Measurements from ENCODE around the gene PLCH2. TPM values are rescaled to one million over a fixed set of nuclear protein-coding genes. Genes with fewer than 3 reads are reported as not detected.

Gene PLCH2
- total RNA-seq, 2 experiments from 2014 or later: 2.9 to 6.0 TPM

GRCh38 chr1:2433196-2433595 lies 42.9 kb upstream of the PLCH2 start:
- H3K4me3 Mint-ChIP-seq: no peak overlapping the region
- POLR2A ChIA-PET: no interaction called here
- no peak for DNase-seq

GRCh38 chr1:2433936-2434655 lies 42.0 kb upstream of the PLCH2 start:
- DNase-seq (no peak), ATAC-seq (no peak)
- Mint-ChIP-seq H3K27me3 (no peaks in the 10 kb centered on the region), H3K4me3 (no peak overlapping the region), H3K36me3 (ENCODE audit: low read depth) (no peaks in the 10 kb centered on the region), H3K4me1 (ENCODE audit: low read depth) (no peaks in the 10 kb centered on the region), H3K27ac (no peak overlapping the region), H3K9me3 (peaks cover 2% of the 10 kb centered on the region)
- ChIA-PET POLR2A (interaction anchor here (0.7 to 0.8 kb wide), 2 partner anchors 11 to 18 kb away, joined by 3 read pairs; no protein-coding TSS in a partner anchor), CTCF (no interaction called here)
- no peak for TF ChIP-seq CTCF (IDR thresholded peaks at IDR 0.05)
- intact Hi-C loops (cut with micrococcal nuclease): no loop called here

More at GRCh38 chr1:2433196-2433595, 42.9 kb upstream of the PLCH2 start:
- Mint-ChIP-seq H3K27me3 (no peaks in the 10 kb centered on the region), H3K36me3 (ENCODE audit: low read depth) (no peaks in the 10 kb centered on the region), H3K9me3 (peaks cover 2% of the 10 kb centered on the region), H3K4me1 (ENCODE audit: low read depth) (no peaks in the 10 kb centered on the region), H3K27ac (no peak overlapping the region)
- intact Hi-C loops (cut with micrococcal nuclease): no loop called here
- no peak for TF ChIP-seq CTCF (IDR thresholded peaks at IDR 0.05)
- CTCF ChIA-PET: no interaction called here
- ATAC-seq: no peak

GRCh38 chr1:2435091-2435490 lies 41.0 kb upstream of the PLCH2 start:
- no peak for DNase-seq
- TF ChIP-seq CTCF (IDR thresholded peaks at IDR 0.05): no peak
- ATAC-seq: no peak
- ChIA-PET POLR2A (interaction anchor here (0.7 kb wide), 1 partner anchor 12 kb away, joined by 3 read pairs; no protein-coding TSS in a partner anchor), CTCF (no interaction called here)
- no peaks in the 10 kb centered on the region for H3K27me3 Mint-ChIP-seq
- H3K36me3 Mint-ChIP-seq (ENCODE audit: low read depth): no peaks in the 10 kb centered on the region
- no peaks in the 10 kb centered on the region for H3K4me1 Mint-ChIP-seq (ENCODE audit: low read depth)
- H3K9me3 Mint-ChIP-seq: peaks cover 1% of the 10 kb centered on the region
- intact Hi-C loops (cut with micrococcal nuclease): no loop called here
- no peak overlapping the region for H3K27ac Mint-ChIP-seq
- no peak overlapping the region for H3K4me3 Mint-ChIP-seq

- no peaks in the 10 kb centered on the region for H3K9me3 Mint-ChIP-seq
- H3K27ac Mint-ChIP-seq: no peak overlapping the region
- no peak for TF ChIP-seq CTCF (IDR thresholded peaks at IDR 0.05)
- no peaks in the 10 kb centered on the region for H3K4me1 Mint-ChIP-seq (ENCODE audit: low read depth)
- H3K36me3 Mint-ChIP-seq (ENCODE audit: low read depth): no peaks in the 10 kb centered on the region
- no peak overlapping the region for H3K4me3 Mint-ChIP-seq
- H3K27me3 Mint-ChIP-seq: no peaks in the 10 kb centered on the region
- ATAC-seq: no peak
- intact Hi-C loops (cut with micrococcal nuclease): no loop called here
- ChIA-PET CTCF (no interaction called here), POLR2A (no interaction called here)
- no peak for DNase-seq
These were observed 40.2 kb upstream of the PLCH2 start for GRCh38 chr1:2435746-2436355.

GRCh38 chr1:2436876-2437275 lies 39.2 kb upstream of the PLCH2 start:
- TF ChIP-seq CTCF (IDR thresholded peaks at IDR 0.05): no peak
- CTCF ChIA-PET: no interaction called here

More at GRCh38 chr1:2436876-2437275, 39.2 kb upstream of the PLCH2 start:
- intact Hi-C loops (cut with micrococcal nuclease): no loop called here
- no peaks in the 10 kb centered on the region for H3K27me3 Mint-ChIP-seq
- no peak overlapping the region for H3K4me3 Mint-ChIP-seq
- ATAC-seq (no peak), DNase-seq (no peak)
- no peaks in the 10 kb centered on the region for H3K36me3 Mint-ChIP-seq (ENCODE audit: low read depth)
- H3K27ac Mint-ChIP-seq: no peak overlapping the region
- H3K4me1 Mint-ChIP-seq (ENCODE audit: low read depth): no peaks in the 10 kb centered on the region
- POLR2A ChIA-PET: no interaction called here
- H3K9me3 Mint-ChIP-seq: no peaks in the 10 kb centered on the region
